Heart right ventricle (tissue), 16 donors: ENCODE measurements around the gene NPEPL1. TPM values are rescaled to one million over a fixed set of nuclear protein-coding genes. Genes with fewer than 3 reads are reported as not detected.

Experiments
- ATAC-seq, 8 donors: fragments of 200-7000 bp; cut with Tn5 transposase; one replicate each; pipeline ENCODE4 v1.9.1; 2020; ENCODE audit warnings: mild to moderate bottlenecking in 8 of 8, moderate library complexity in 8 of 8, moderate number of reproducible peaks in 1 of 8
- DNase-seq, 2 donors: peaks; one replicate each; pipeline ENCODE4 v3.0.0-alpha.2; 2020
- H3K27ac ChIP-seq, 10 donors: fragments of 200-600 bp; sonication (generic) in 2 of 10; one replicate each; pipeline versions ENCODE4 v1.5.0 to v1.8.0; 2020 to 2022; ENCODE audit warnings: mild to moderate bottlenecking in 3 of 10
- H3K27me3 ChIP-seq, 7 donors: fragments of 200-600 bp; one replicate each; pipeline ENCODE4 v1.8.0; 2021 to 2022; ENCODE audit warnings: mild to moderate bottlenecking in 2 of 7
- H3K36me3 ChIP-seq, 9 donors: fragments of 200-600 bp; sonication (generic) in 1 of 9; one replicate each; pipeline versions ENCODE4 v1.5.0 to v1.8.0; 2020 to 2022; ENCODE audit warnings: mild to moderate bottlenecking in 2 of 9
- H3K4me1 ChIP-seq, 9 donors: fragments of 200-600 bp; sonication (generic) in 1 of 9; one replicate each; pipeline versions ENCODE4 v1.5.0 to v1.8.0; 2020 to 2022; ENCODE audit warnings: mild to moderate bottlenecking in 4 of 9
- H3K4me3 ChIP-seq, 10 donors: fragments of 200-600 bp; sonication (generic) in 2 of 10; one replicate each; pipeline versions ENCODE4 v1.5.0 to v1.8.0; 2020 to 2022; ENCODE audit warnings: mild to moderate bottlenecking in 7 of 10, moderate library complexity in 2 of 10
- H3K9me3 ChIP-seq, 11 donors: fragments of 200-600 bp in 10 of 11; sonication (generic) in 2 of 11; one replicate each; pipeline versions ENCODE4 v1.5.0 to v1.8.0; 2013 to 2022; ENCODE audit warnings: mild to moderate bottlenecking in 2 of 11, control low read depth in 1 of 11, moderate library complexity in 1 of 11
- CTCF ChIP-seq, 9 donors: fragments of 200-600 bp; sonication (generic) in 2 of 9; IDR thresholded peaks; one replicate each; pipeline versions ENCODE4 v1.5.0 to v1.8.0; 2021 to 2022; ENCODE audit warnings: antibody characterized with exemption in 9 of 9, mild to moderate bottlenecking in 5 of 9, moderate library complexity in 1 of 9
- WGBS, 2 donors: extraction: QIAGEN DNeasy Blood & Tissue Kit; methylation state at CpG; one replicate each; pipeline ENCODE4 v1.1.7; 2013; ENCODE audit warnings: inconsistent platforms in 1 of 2; 5-methylcytosine and 5-hydroxymethylcytosine counted together
- intact Hi-C, 10 donors: fragments of 100-400 bp; cut with DNase I; formaldehyde crosslinking; loops; one replicate each; pipeline versions ENCODE4 v1.11.1 to v1.14.2; 2022
- polyA plus RNA-seq, 2 donors: library from polyadenylated mRNA; stranded (reverse); fragments of 200-250 nt; gene quantifications; one replicate each; pipeline ENCODE4 v1.2.3, GENCODE V29; 2013
- total RNA-seq, 10 donors: library from RNA; stranded (reverse); fragmentation: NEBNext Ultra II Directional in 3 of 10; extraction: Animal tissue kit (Norgen Biotek cat#: 25700) in 3 of 10; gene quantifications; one replicate each; pipeline versions ENCODE4 v1.2.1 to v1.2.4, GENCODE V29; 2021 to 2023
- donor health status: Arrhythmogenic right ventricular cardiomyopathy.
- donor health status: ischemic (EF 13 %, LVEDD 7.1; RV severe dilation, severe dysfunction).
- donor health status: healthy with polysubstance abuse.
- donor health status: DM: no; HTN: yes; CAD: no.
- donor health status: DM: no; HTN: no; CAD: no.
- donor health status: ischemic (EF 25% LVEDD 6.9; RV normal size, moderate dysfunction).
- donor health status: ischemic (EF 25% LVEDD 5.7; RV mildly dilated, moderate dysfunction).
- donor health status: healthy.
- donor health status: DM: yes; HTN: yes; CAD: no.
- donor health status: Ischemic cardiomyopathy.
- donor health status: ischemic (EF 35%, LVEDD 5.7; RV mildly dilated, moderate dysfunction).
- donor health status: nonischemic (EF 11% LVEDD 7.7; RV severe dilation, severe dysfunction).
- donor health status: DM: yes; HTN: yes; CAD: no.
- donor health status: PGD.
- donor health status: ischemic (EF 29% LVEDD 5.4; RV normal size, mild dysfunction).
- donor health status: nonischemic (EF 23%, LVEDD 6.1; RV moderate dilation, normal function).

NPEPL1 gene
- total and polyA plus RNA-seq, 12 donors, result 16.7 to 46.7 (median 29.9) TPM

- no peak for TF ChIP-seq CTCF (IDR thresholded peaks at IDR 0.05)
- intact Hi-C loops, result no loop called here
- H3K36me3 ChIP-seq, result peaks cover 0 to 98% (median 46%) of the 10 kb centered on the region in 9 donors
- DNase-seq (no peak), ATAC-seq (no peak)
- 95% methylated on average over 19 of the region's 19 CpGs for WGBS, 2 donors
- no peaks in the 10 kb centered on the region for H3K9me3 ChIP-seq
- no peaks in the 10 kb centered on the region for H3K4me1 ChIP-seq
- H3K27ac ChIP-seq, result no peak overlapping the region
- H3K4me3 ChIP-seq, result no peak overlapping the region
- no peaks in the 10 kb centered on the region for H3K27me3 ChIP-seq
Observed at GRCh38 chr20:58676161-58676560, 16.4 kb upstream of the NPEPL1 start.

- ATAC-seq, result no peak
- WGBS, 2 donors, result 96 to 97% methylated on average over 5 of the region's 5 CpGs
- Histone ChIP-seq H3K36me3 (peaks cover 0 to 93% (median 40%) of the 10 kb centered on the region in 9 donors), H3K27me3 (no peaks in the 10 kb centered on the region), H3K4me3 (no peak overlapping the region), H3K4me1 (no peaks in the 10 kb centered on the region), H3K9me3 (no peaks in the 10 kb centered on the region), H3K27ac (no peak overlapping the region)
- intact Hi-C loops, result no loop called here
- no peak for TF ChIP-seq CTCF (IDR thresholded peaks at IDR 0.05)
- no peak for DNase-seq
Observed at GRCh38 chr20:58677079-58677604, 15.5 kb upstream of the NPEPL1 start.

- WGBS, 2 donors, result 89 to 90% methylated on average over 5 of the region's 5 CpGs
- no peak for ATAC-seq
- no peaks in the 10 kb centered on the region for H3K9me3 ChIP-seq
Observed at GRCh38 chr20:58677808-58678207, 14.8 kb upstream of the NPEPL1 start.

GRCh38 chr20:58678806-58679205 is 13.8 kb upstream of the NPEPL1 start:
- H3K27ac ChIP-seq, result no peak overlapping the region
- no peaks in the 10 kb centered on the region for H3K4me1 ChIP-seq

More at GRCh38 chr20:58677808-58678207, 14.8 kb upstream of the NPEPL1 start:
- Histone ChIP-seq H3K36me3 (peaks cover 0 to 86% (median 37%) of the 10 kb centered on the region in 9 donors), H3K27me3 (no peaks in the 10 kb centered on the region), H3K4me3 (no peak overlapping the region), H3K27ac (no peak overlapping the region), H3K4me1 (no peaks in the 10 kb centered on the region)
- TF ChIP-seq CTCF (IDR thresholded peaks at IDR 0.05), result no peak
- intact Hi-C loops, result no loop called here
- no peak for DNase-seq

More at GRCh38 chr20:58678806-58679205, 13.8 kb upstream of the NPEPL1 start:
- DNase-seq, result no peak
- no peak for ATAC-seq
- intact Hi-C loops, result no loop called here
- no peak for TF ChIP-seq CTCF (IDR thresholded peaks at IDR 0.05)
- H3K27me3 ChIP-seq, result no peaks in the 10 kb centered on the region
- H3K9me3 ChIP-seq, result no peaks in the 10 kb centered on the region
- peaks cover 0 to 81% (median 27%) of the 10 kb centered on the region in 9 donors for H3K36me3 ChIP-seq
- no peak overlapping the region for H3K4me3 ChIP-seq
- WGBS, 2 donors, result 92 to 94% methylated on average over 8 of the region's 8 CpGs
